Heart left ventricle (tissue), 16 donors: ENCODE results near the gene TEDC1. TPM values are rescaled to one million over a fixed set of nuclear protein-coding genes. Genes with fewer than 3 reads are reported as not detected.

Source experiments
- ATAC-seq, 4 donors: fragments of 200-7000 bp; cut with Tn5 transposase; one replicate each; pipeline ENCODE4 v1.9.1; 2020 to 2022; ENCODE audit warnings: moderate library complexity in 4 of 4, mild to moderate bottlenecking in 3 of 4, moderate number of reproducible peaks in 1 of 4
- DNase-seq, 5 donors: peaks; one replicate each; pipeline ENCODE4 v3.0.0-alpha.2; 2020
- H3K27ac ChIP-seq, 12 donors: fragments of 200-600 bp; sonication (generic) in 4 of 12; one replicate each; pipeline versions ENCODE4 v1.5.0 to v1.8.0; 2016 to 2022; ENCODE audit warnings: mild to moderate bottlenecking in 2 of 12
- H3K27me3 ChIP-seq, 9 donors: fragments of 200-600 bp; sonication (generic) in 2 of 9; one replicate each; pipeline versions ENCODE4 v1.5.1 to v1.8.0; 2016 to 2022; ENCODE audit warnings: mild to moderate bottlenecking in 3 of 9
- H3K36me3 ChIP-seq, 9 donors: fragments of 200-600 bp; sonication (generic) in 2 of 9; one replicate each; pipeline versions ENCODE4 v1.5.0 to v1.8.0; 2018 to 2022; ENCODE audit warnings: mild to moderate bottlenecking in 2 of 9
- H3K4me1 ChIP-seq, 12 donors: fragments of 200-600 bp; sonication (generic) in 4 of 12; one replicate each; pipeline versions ENCODE4 v1.5.0 to v1.8.0; 2016 to 2022; ENCODE audit warnings: mild to moderate bottlenecking in 3 of 12
- H3K4me3 ChIP-seq, 12 donors: fragments of 200-600 bp; sonication (generic) in 4 of 12; one replicate each; pipeline versions ENCODE4 v1.5.0 to v1.8.0; 2017 to 2022; ENCODE audit warnings: mild to moderate bottlenecking in 9 of 12, moderate library complexity in 4 of 12
- H3K9me3 ChIP-seq, 12 donors: fragments of 200-600 bp; sonication (generic) in 4 of 12; one replicate each; pipeline versions ENCODE4 v1.5.0 to v1.8.0; 2016 to 2022; ENCODE audit warnings: mild to moderate bottlenecking in 1 of 12
- POLR2A ChIP-seq, 2 donors: fragments of 450-650 bp; IDR thresholded peaks; one replicate each; pipeline ENCODE4 v1.6.1; 2017; ENCODE audit warnings: antibody characterized with exemption in 2 of 2, mild to moderate bottlenecking in 2 of 2, moderate library complexity in 2 of 2
- WGBS, 4 donors: extraction: QIAGEN DNeasy Blood & Tissue Kit in 2 of 4; methylation state at CpG; one replicate each; pipeline versions ENCODE4 v1.1.5 to v1.1.7; 2013 to 2018; 5-methylcytosine and 5-hydroxymethylcytosine counted together
- intact Hi-C, 10 donors: fragments of 100-400 bp; cut with DNase I; formaldehyde crosslinking; loops; one replicate each; pipeline versions ENCODE4 v1.11.1 to v1.14.2; 2022
- polyA plus RNA-seq, 2 donors: library from polyadenylated mRNA; stranded (reverse); fragments of 200-250 nt; gene quantifications; one replicate each; pipeline ENCODE4 v1.2.3, GENCODE V29; 2013
- total RNA-seq, 9 donors: library from RNA; depleted of rRNA in 2 of 9; stranded (reverse); fragments of >200 nt in 2 of 9; fragmentation: NEBNext Ultra II Directional in 3 of 9; extraction: Animal tissue kit (Norgen Biotek cat#: 25700) in 3 of 9; gene quantifications; one replicate each; pipeline versions ENCODE4 v1.1.0 to v1.2.4, GENCODE V29; 2016 to 2023
- TF ChIP-seq, protein P1 (sequence below), 12 donors: fragments of 200-600 bp; sonication (generic) in 4 of 12; IDR thresholded peaks; one replicate each; pipeline versions ENCODE4 v1.5.0 to v1.8.0; 2018 to 2022; ENCODE audit warnings: antibody characterized with exemption in 12 of 12, mild to moderate bottlenecking in 5 of 12
- donor health status: ischemic (EF 13 %, LVEDD 7.1; RV severe dilation, severe dysfunction).
- donor health status: healthy with polysubstance abuse.
- donor health status: DM: no; HTN: yes; CAD: no.
- donor health status: DM: no; HTN: no; CAD: no.
- donor health status: ischemic (EF 25% LVEDD 6.9; RV normal size, moderate dysfunction).
- donor health status: ischemic (EF 25% LVEDD 5.7; RV mildly dilated, moderate dysfunction).
- donor health status: healthy.
- donor health status: DM: yes; HTN: yes; CAD: no.
- donor health status: ischemic (EF 35%, LVEDD 5.7; RV mildly dilated, moderate dysfunction).
- donor health status: nonischemic (EF 11% LVEDD 7.7; RV severe dilation, severe dysfunction).
- donor health status: DM: yes; HTN: yes; CAD: no.
- donor health status: PGD.
- donor health status: ischemic (EF 29% LVEDD 5.4; RV normal size, mild dysfunction).
- donor health status: nonischemic (EF 23%, LVEDD 6.1; RV moderate dilation, normal function).

Gene TEDC1
- total and polyA plus RNA-seq, 11 donors, result 0.94 to 12.4 (median 3.7) TPM

DNA sequence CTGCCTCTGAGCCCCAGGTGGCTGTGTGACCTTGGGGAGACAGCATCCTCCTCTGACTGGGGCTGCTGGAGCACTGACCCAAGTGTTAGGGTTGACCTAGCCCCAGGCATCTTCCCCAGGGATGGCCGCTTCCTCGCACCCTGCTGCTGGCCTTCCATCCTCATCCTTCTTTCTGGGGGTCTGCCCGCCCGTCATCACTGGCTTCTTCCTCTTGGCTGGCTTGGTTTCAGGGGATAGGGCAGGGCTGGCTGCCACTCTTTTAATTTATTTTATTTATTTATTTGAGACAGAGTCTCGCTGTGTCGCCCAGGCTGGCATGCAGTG lies 3.5 kb downstream of the TEDC1 start:
- intact Hi-C loops, result loop anchor here in 4 of 10 donors (2.0 to 5.0 kb wide), 5 partner anchors 32 to 192 kb away; partner anchors contain the start of genes TMEM121 (in 2 of the 4), BRF1 (in 1 of the 4) and PACS2 (in 1 of the 4)
- H3K27ac ChIP-seq, result no peak overlapping the region
- TF ChIP-seq, protein P1, sequence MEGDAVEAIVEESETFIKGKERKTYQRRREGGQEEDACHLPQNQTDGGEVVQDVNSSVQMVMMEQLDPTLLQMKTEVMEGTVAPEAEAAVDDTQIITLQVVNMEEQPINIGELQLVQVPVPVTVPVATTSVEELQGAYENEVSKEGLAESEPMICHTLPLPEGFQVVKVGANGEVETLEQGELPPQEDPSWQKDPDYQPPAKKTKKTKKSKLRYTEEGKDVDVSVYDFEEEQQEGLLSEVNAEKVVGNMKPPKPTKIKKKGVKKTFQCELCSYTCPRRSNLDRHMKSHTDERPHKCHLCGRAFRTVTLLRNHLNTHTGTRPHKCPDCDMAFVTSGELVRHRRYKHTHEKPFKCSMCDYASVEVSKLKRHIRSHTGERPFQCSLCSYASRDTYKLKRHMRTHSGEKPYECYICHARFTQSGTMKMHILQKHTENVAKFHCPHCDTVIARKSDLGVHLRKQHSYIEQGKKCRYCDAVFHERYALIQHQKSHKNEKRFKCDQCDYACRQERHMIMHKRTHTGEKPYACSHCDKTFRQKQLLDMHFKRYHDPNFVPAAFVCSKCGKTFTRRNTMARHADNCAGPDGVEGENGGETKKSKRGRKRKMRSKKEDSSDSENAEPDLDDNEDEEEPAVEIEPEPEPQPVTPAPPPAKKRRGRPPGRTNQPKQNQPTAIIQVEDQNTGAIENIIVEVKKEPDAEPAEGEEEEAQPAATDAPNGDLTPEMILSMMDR (IDR thresholded peaks at IDR 0.05), result no peak
- no peak for TF ChIP-seq POLR2A (IDR thresholded peaks at IDR 0.05)
- no peak overlapping the region for H3K4me3 ChIP-seq
- no peak for DNase-seq
- peaks cover 0 to 35% (median 17%) of the 10 kb centered on the region in 12 donors for H3K4me1 ChIP-seq
- H3K36me3 ChIP-seq, result peaks cover 0 to 14% (median 0%) of the 10 kb centered on the region in 9 donors
- ATAC-seq, result no peak
- 88 to 98% (median 95%) methylated on average over 6 of the region's 6 CpGs for whole genome bisulfite sequencing, 4 donors
- no peaks in the 10 kb centered on the region for H3K9me3 ChIP-seq
- H3K27me3 ChIP-seq, result no peaks in the 10 kb centered on the region

GRCh38 chr14:105495101-105495989 lies 4.3 kb downstream of the TEDC1 start:
- peak overlapping the region in 4 of 12 donors; percentile 37 to 59 (median 42) for H3K27ac ChIP-seq
- peak in 4 of 5 donors; percentile 32 to 86 (median 64) for DNase-seq
- peaks cover 0 to 14% (median 0%) of the 10 kb centered on the region in 9 donors for H3K36me3 ChIP-seq
- H3K27me3 ChIP-seq, result no peaks in the 10 kb centered on the region
- intact Hi-C loops, result loop anchor here in 1 of 10 donors (2.0 kb wide), 1 partner anchor 31 kb away; the partner anchor contains the start of gene TMEM121
- no peak overlapping the region for H3K4me3 ChIP-seq
- 59 to 83% (median 68%) methylated on average over 5 to 18 of the region's 18 CpGs for WGBS, 4 donors
- H3K4me1 ChIP-seq, result peaks cover 0 to 28% (median 12%) of the 10 kb centered on the region in 12 donors
- no peaks in the 10 kb centered on the region for H3K9me3 ChIP-seq
- ATAC-seq, result no peak
- no peak for TF ChIP-seq POLR2A (IDR thresholded peaks at IDR 0.05)
- TF ChIP-seq, protein P1 (IDR thresholded peaks at IDR 0.05), result no peak

DNA sequence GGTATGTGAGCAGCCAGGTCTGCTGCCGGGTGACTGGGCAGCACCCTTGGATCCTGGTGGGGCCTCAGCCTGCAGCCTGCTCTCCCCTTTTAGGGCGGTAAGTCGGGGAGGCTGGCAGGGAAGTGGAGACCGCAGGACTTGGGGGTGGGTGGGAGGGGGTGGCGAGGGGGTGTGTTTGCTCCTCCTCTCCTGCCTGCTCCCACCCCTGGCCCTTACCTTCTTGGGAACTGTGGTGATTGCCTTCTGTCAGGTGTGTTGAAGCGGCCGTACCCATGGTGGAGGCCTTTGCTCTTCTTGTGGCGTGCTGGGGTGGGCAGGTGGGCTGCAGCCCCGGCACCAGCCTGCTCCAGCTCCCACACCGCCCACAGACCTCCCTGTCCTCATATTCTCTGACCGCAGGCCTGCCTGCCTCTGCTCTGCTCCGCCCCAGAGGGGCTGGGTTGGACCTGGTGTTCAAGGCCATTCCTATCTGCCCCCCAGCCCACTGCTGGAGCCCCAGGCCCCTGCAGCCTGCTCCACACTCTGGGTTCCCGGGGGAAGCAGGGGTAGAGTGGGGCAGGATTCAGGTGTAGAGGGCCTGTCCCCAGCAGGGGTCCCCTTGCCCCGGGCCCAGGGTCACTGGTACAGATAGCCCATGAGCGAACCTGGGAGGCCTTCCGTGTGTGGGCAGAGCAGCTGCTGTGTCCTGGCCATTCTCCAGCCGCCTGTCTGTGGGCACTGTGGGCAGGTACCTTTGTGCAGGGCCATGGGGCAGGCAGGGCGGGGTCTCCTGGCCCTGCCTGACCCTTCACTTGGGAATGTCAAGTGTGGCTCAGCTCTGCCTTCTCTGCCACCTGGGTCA lies 5.2 kb downstream of the TEDC1 start:
- Histone ChIP-seq H3K27ac (peak overlapping the region in 2 of 12 donors; percentile 39 to 45), H3K4me3 (no peak overlapping the region), H3K4me1 (peaks cover 0 to 26% (median 12%) of the 10 kb centered on the region in 12 donors), H3K9me3 (no peaks in the 10 kb centered on the region), H3K36me3 (peaks cover 0 to 14% (median 0%) of the 10 kb centered on the region in 9 donors), H3K27me3 (no peaks in the 10 kb centered on the region)
- no peak for TF ChIP-seq POLR2A (IDR thresholded peaks at IDR 0.05)
- TF ChIP-seq, protein P1 (IDR thresholded peaks at IDR 0.05), result no peak
- intact Hi-C loops, result loop anchor here in 1 of 10 donors (2.0 kb wide), 1 partner anchor 31 kb away; the partner anchor contains the start of gene TMEM121
- ATAC-seq, result no peak
- peak in 1 of 5 donors; percentile 62 for DNase-seq
- WGBS, 4 donors, result 87 to 90% (median 88%) methylated on average over 9 to 18 of the region's 18 CpGs
